Skeletal muscle tissue (tissue), 4 donors: ENCODE measurements around the gene MAD1L1. TPM values are rescaled to one million over a fixed set of nuclear protein-coding genes. Genes with fewer than 3 reads are reported as not detected.
"Not testable (repeated sequence)": the region's sequence is repeated elsewhere in the genome, so short reads cannot be mapped to it uniquely, and the experiment has no call there.

Source experiments
- H3K27ac ChIP-seq: one replicate; pipeline ENCODE4 v1.7.0; 2013; ENCODE audit warnings: mild to moderate bottlenecking, low read depth, low read length, inconsistent platforms
- H3K27me3 ChIP-seq, 3 donors: one replicate each; pipeline ENCODE4 v1.7.0; 2013; ENCODE audit warnings: low read length in 3 of 3; ENCODE audit not compliant: control insufficient read depth in 3 of 3, insufficient read depth in 3 of 3
- H3K36me3 ChIP-seq, 3 donors: one replicate each; pipeline ENCODE4 v1.7.0; 2013; ENCODE audit warnings: low read length in 3 of 3; ENCODE audit not compliant: control insufficient read depth in 3 of 3, insufficient read depth in 3 of 3
- H3K4me1 ChIP-seq, 3 donors: one replicate each; pipeline ENCODE4 v1.7.0; 2013; ENCODE audit warnings: low read length in 3 of 3, mild to moderate bottlenecking in 3 of 3; ENCODE audit not compliant: control insufficient read depth in 3 of 3, insufficient read depth in 3 of 3
- H3K4me3 ChIP-seq, 3 donors: one replicate each; pipeline ENCODE4 v1.7.0; 2013; ENCODE audit warnings: low read length in 3 of 3
- H3K9ac ChIP-seq, 3 donors: one replicate each; pipeline ENCODE4 v1.7.0; 2013; ENCODE audit warnings: low read length in 3 of 3, mild to moderate bottlenecking in 3 of 3, moderate library complexity in 2 of 3, low read depth in 1 of 3
- H3K9me3 ChIP-seq, 3 donors: one replicate each; pipeline ENCODE4 v1.7.0; 2013; ENCODE audit warnings: low read length in 3 of 3; ENCODE audit not compliant: control insufficient read depth in 3 of 3
- total RNA-seq: library from RNA; depleted of rRNA; stranded (reverse); fragments of >200 nt; gene quantifications from one replicate; pipeline ENCODE4 v1.2.3, GENCODE V29; 2014
- donor health status: Osteomylitis.

Gene MAD1L1
- total RNA-seq, 1 donor from 2014 or later = 42.3 TPM

- Histone ChIP-seq H3K4me1 (no peaks in the 10 kb centered on the region), H3K9ac (no peak overlapping the region), H3K9me3 (no peaks in the 10 kb centered on the region), H3K36me3 (no peaks in the 10 kb centered on the region), H3K27me3 (no peaks in the 10 kb centered on the region), H3K27ac (no peak overlapping the region), H3K4me3 (no peak overlapping the region)
These were observed 370.8 kb downstream of the MAD1L1 start for GRCh38 chr7:1861799-1862458.

GRCh38 chr7:1860881-1861798 is 371.6 kb downstream of the MAD1L1 start:
- not testable (repeated sequence) for H3K4me3 ChIP-seq, H3K27me3 ChIP-seq, H3K9ac ChIP-seq, H3K27ac ChIP-seq, H3K4me1 ChIP-seq, H3K9me3 ChIP-seq, H3K36me3 ChIP-seq

- no peaks in the 10 kb centered on the region for H3K36me3 ChIP-seq
- no peaks in the 10 kb centered on the region for H3K9me3 ChIP-seq
- H3K9ac ChIP-seq = no peak overlapping the region
- H3K27ac ChIP-seq = no peak overlapping the region
- H3K4me3 ChIP-seq = no peak overlapping the region
- no peaks in the 10 kb centered on the region for H3K4me1 ChIP-seq
- H3K27me3 ChIP-seq = no peaks in the 10 kb centered on the region
These were observed 373.3 kb downstream of the MAD1L1 start for GRCh38 chr7:1859266-1860035.

DNA sequence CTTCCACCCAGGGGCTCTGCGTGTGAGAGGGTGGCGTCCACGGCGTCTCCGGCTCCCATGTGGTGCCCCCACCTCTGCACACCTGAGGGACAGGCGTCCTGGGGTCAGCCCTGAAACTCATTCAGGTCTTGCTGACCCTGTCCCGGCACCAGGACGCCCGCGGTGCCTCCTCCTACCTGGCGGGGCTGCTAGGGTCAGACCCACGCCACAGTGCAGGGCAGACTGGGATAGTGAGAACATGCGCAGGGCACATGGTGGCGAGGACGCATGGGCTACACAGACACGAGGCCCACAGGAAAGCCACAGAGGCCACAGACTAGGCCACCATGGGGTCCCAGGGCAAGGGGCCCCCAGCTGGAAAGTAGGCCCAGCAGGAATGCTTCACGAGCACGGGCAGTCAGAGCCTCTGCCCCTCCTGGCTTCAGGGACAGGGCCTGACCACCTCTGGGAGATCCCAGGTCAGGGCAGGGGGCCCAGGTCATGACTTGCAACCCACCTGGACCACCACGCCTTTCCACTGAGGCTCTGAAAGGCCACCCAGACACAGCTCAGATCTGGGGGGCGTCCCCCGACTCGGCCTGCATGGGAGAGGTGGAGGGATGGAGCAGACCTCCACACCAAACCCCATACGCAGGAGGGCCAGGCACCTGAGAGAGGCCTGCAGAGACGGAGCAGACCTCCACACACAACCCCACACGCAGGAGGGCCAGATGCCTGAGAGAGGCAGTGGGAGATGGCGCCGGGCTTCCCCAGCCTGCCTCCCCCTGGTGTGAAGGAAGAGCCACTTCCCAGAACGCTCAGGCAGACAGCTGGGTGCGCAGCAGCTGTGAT is 374.1 kb downstream of the MAD1L1 start:
- Histone ChIP-seq H3K4me1 (peaks cover 0 to 2% (median under 1%) of the 10 kb centered on the region in 3 donors), H3K9me3 (no peaks in the 10 kb centered on the region), H3K9ac (no peak overlapping the region), H3K4me3 (no peak overlapping the region), H3K27ac (no peak overlapping the region), H3K27me3 (no peaks in the 10 kb centered on the region), H3K36me3 (no peaks in the 10 kb centered on the region)

DNA sequence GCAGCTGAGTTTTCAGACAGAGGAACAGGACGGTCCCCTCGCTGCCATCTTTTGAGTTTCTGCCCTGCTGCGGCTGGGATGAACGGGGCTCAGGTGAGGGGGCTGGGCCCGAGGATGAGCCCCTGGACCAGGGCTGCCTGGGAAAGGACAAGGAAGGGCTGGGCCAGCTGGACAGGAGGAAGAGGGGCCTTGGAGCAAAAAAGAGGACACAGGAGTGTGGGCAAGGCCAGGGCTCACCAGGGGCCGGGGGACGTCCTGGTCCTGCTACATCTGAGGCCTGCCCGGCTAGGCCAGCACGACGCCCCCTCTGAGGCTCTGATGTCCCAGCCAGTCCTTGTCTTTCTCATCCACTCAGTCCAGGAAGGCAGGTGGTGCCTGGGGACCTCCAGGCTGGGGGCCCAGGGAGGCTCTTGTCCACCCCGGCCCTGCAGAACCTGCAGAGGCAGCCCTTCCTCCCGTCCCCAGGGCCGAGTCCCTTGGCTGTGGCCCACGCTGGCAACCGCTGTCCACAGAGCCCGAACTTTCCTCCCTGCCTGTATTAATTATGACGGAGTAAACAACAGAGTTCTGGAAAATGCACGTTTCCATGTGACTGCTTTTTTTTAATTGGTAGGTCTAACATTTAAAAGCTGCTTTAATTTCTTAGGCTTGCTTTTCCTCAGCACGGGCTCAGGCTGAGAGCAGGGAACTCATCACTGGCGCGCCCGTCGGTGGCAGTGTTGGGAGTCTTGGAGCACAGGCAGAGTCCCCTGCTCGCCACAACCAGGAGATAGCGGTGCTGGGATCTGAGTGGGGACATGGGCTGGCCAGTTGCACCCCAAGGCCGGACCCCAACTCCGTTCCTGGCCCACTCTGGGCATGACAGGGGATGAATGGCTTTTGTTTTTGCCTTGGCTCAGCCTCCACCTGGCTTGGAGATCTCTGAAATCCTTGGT is 375.0 kb downstream of the MAD1L1 start:
- Histone ChIP-seq H3K9me3 (no peaks in the 10 kb centered on the region), H3K27ac (no peak overlapping the region), H3K4me3 (no peak overlapping the region), H3K4me1 (peaks cover 4 to 10% (median 9%) of the 10 kb centered on the region in 3 donors), H3K9ac (no peak overlapping the region), H3K27me3 (no peaks in the 10 kb centered on the region), H3K36me3 (no peaks in the 10 kb centered on the region)

DNA sequence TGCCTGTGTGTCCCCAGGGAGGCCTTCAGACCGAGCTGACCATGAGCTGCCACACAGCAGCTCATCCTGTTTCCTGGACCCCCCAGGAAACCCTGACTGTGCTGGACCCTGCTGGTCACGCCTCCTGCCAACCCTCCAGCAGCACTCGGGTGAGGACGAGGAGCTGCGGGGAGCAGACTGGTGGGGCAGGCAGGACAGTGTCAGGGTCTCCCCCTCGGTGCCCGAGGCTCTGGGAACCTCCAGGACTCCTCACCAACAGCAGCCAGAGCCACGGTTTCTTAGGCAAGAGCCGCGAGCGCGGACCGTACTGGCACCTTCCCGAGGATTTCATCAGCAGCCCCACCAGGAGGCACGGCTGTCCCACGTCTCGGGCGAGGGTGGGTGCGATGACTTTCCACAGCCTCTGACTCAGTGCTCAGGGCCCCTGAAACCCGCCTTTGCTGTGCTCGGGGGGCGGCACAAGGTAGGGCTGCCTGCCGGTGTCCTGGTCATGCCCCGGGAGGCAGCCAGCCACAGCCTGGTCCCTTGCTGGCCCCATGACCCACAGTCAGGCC is 375.8 kb downstream of the MAD1L1 start:
- no peak overlapping the region for H3K4me3 ChIP-seq
- H3K4me1 ChIP-seq = peaks cover 4 to 10% (median 9%) of the 10 kb centered on the region in 3 donors
- no peaks in the 10 kb centered on the region for H3K9me3 ChIP-seq
- H3K27ac ChIP-seq = no peak overlapping the region
- H3K27me3 ChIP-seq = no peaks in the 10 kb centered on the region
- H3K9ac ChIP-seq = no peak overlapping the region
- no peaks in the 10 kb centered on the region for H3K36me3 ChIP-seq

- no peaks in the 10 kb centered on the region for H3K27me3 ChIP-seq
- H3K9me3 ChIP-seq = no peaks in the 10 kb centered on the region
- H3K9ac ChIP-seq = no peak overlapping the region
- H3K27ac ChIP-seq = no peak overlapping the region
- H3K4me3 ChIP-seq = no peak overlapping the region
- H3K4me1 ChIP-seq = peaks cover 4 to 15% (median 13%) of the 10 kb centered on the region in 3 donors
- no peaks in the 10 kb centered on the region for H3K36me3 ChIP-seq
These were observed 376.4 kb downstream of the MAD1L1 start for GRCh38 chr7:1856161-1856887.

DNA sequence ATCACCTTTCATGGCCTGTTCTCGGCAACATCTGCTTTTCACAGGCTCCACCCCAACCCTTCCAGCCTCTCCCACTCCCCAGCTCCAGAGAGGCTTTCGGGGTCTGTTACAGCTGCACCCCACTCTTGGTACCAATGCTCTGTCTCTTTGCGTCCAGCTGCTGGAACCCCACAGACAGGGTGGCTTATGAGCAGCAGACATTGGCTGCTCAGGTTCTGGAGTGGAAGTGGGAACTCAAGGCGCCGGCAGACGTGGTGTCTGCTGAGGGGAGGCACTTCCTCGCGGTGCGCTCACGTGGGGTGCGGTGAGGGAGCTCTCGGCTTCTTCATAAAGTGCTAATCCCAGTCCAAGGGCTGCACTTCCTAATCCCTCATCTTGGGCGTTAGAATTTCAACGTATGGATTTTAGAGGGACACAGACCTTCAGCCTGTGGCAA is 377.0 kb downstream of the MAD1L1 start:
- no peaks in the 10 kb centered on the region for H3K36me3 ChIP-seq
- H3K27me3 ChIP-seq = no peaks in the 10 kb centered on the region
- no peaks in the 10 kb centered on the region for H3K9me3 ChIP-seq
- no peak overlapping the region for H3K9ac ChIP-seq
- no peak overlapping the region for H3K4me3 ChIP-seq
- H3K27ac ChIP-seq = no peak overlapping the region
- peaks cover 4 to 18% (median 15%) of the 10 kb centered on the region in 3 donors for H3K4me1 ChIP-seq
